ENCODE results near the gene CXorf65. TPM values are rescaled to one million over a fixed set of nuclear protein-coding genes. Genes with fewer than 3 reads are reported as not detected.
A peak's percentile ranks its signal among the peaks of the same experiment; 100 is the strongest.

CXorf65 gene
- total RNA-seq, 1 experiment from 2014 or later, result not detected

DNA sequence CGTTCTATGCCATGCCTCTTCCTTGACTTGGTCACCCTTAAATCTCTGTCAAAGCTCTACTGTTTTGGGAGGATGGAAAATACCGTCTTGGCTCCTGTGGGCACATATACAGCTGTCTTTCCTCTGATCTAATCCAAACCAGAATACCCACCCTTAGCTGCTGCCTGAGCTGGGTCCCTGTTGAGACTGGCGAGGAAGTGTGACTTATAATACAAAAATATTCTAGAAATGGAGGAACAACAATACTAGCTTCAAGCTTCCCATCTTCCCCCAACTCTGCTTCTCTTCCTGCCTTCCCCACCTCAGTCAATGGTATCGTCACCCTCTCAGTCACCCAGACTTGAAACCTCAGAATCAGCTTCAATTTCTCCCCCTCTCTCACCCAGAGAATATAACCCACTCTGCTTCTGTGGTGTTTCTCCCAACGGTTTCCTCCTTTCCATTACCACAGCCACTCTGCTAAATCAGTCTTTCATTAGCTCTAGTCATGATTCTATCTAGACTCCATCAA lies 5.4 kb upstream of the CXorf65 start:
- no peaks in the 10 kb centered on the region for H3K27me3 ChIP-seq (replicated peaks; ENCODE audit: control insufficient read depth, insufficient read depth, low read length)
- Mint-ChIP-seq H3K36me3 (ENCODE audit: insufficient read depth, unreplicated experiment) (peaks cover 6% of the 10 kb centered on the region), H3K27me3 (ENCODE audit: insufficient read depth, unreplicated experiment) (no peaks in the 10 kb centered on the region), H3K4me1 (ENCODE audit: low read depth, unreplicated experiment) (peaks cover 19% of the 10 kb centered on the region), H3K9me3 (ENCODE audit: unreplicated experiment) (no peaks in the 10 kb centered on the region), H3K27ac (ENCODE audit: unreplicated experiment) (peak overlapping the region; percentile 43), H3K4me3 (ENCODE audit: unreplicated experiment) (no peak overlapping the region)
- no peak overlapping the region for H3K4me3 ChIP-seq (ENCODE audit: low read depth, low read length)
- intact Hi-C loops (cut with micrococcal nuclease; ENCODE audit: unreplicated experiment), result no loop called here
- H3K4me1 ChIP-seq, result no peaks in the 10 kb centered on the region
- no peaks in the 10 kb centered on the region for H3K9me3 ChIP-seq
- no peaks in the 10 kb centered on the region for H3K36me3 ChIP-seq (ENCODE audit: control insufficient read depth, insufficient read depth, low read length)
- CTCF ChIA-PET, result interaction anchor here (0.8 kb wide), 1 partner anchor 9 kb away, joined by 3 read pairs; no protein-coding TSS in a partner anchor
- POLR2A ChIA-PET, result interaction anchor here (0.9 kb wide), 1 partner anchor 27 kb away, joined by 3 read pairs; no protein-coding TSS in a partner anchor
- TF ChIP-seq CTCF (IDR thresholded peaks at IDR 0.05; ENCODE audit: insufficient read depth in 1 of 2, low read depth in 1 of 2, low read length in 1 of 2, severe bottlenecking in 1 of 2, unreplicated experiment in 1 of 2), result no peak
- DNase-seq, result no peak
- TSS peak; percentile 41 for BruUV-seq (replicated peaks)

DNA sequence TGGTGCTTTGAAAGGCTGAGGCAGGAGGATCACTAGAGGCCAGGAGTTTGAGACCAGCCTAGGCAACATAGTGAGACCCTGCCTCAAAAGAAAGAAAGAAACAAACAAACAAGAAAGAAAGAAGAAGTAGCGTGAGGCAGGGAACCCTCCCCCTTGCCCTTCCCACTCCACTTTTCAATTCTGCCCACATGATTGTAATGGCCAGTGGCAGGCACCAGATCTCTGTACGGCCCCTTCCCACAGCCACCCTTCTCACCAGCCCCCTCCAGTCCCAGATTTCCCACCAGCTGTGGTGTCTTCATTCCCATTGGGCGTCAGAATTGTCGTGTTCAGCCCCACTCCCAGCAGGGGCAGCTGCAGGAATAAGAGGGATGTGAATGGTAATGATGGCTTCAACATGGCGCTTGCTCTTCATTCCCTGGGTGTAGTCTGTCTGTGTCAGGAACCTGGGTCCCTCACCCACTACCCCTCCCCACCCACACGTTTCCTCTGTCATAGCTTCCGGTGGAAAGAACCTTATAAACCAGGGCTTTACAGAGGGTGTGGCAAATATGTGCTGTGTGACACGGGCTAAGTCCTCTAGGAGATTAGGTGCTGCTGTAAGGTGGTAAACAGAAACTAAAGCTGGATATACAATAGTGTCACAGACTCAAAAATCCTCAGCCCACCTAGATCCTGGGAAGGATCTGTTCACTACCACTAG lies 4.8 kb upstream of the CXorf65 start, which contains the start of gene IL2RG:
Gene IL2RG (minus strand): TSS at position 437 of the 703 bp plus-strand sequence. CDS start 38 bp downstream, at position 399.
- peak; percentile 19 to 45 for DNase-seq
- TF ChIP-seq CTCF (IDR thresholded peaks at IDR 0.05; ENCODE audit: insufficient read depth in 1 of 2, low read depth in 1 of 2, low read length in 1 of 2, severe bottlenecking in 1 of 2, unreplicated experiment in 1 of 2), result no peak
- ChIA-PET CTCF (interaction anchor here (0.8 kb wide), 1 partner anchor 9 kb away, joined by 3 read pairs; no protein-coding TSS in a partner anchor), POLR2A (interaction anchor here (0.9 kb wide), 1 partner anchor 28 kb away, joined by 3 read pairs; no protein-coding TSS in a partner anchor)
- Mint-ChIP-seq H3K36me3 (ENCODE audit: insufficient read depth, unreplicated experiment) (peaks cover 6% of the 10 kb centered on the region), H3K4me1 (ENCODE audit: low read depth, unreplicated experiment) (peaks cover 19% of the 10 kb centered on the region), H3K27ac (ENCODE audit: unreplicated experiment) (peak within 1 kb of the TSS; percentile 71), H3K27me3 (ENCODE audit: insufficient read depth, unreplicated experiment) (no peaks in the 10 kb centered on the region), H3K4me3 (ENCODE audit: unreplicated experiment) (peak within 1 kb of the TSS; percentile 38), H3K9me3 (ENCODE audit: unreplicated experiment) (no peaks in the 10 kb centered on the region)
- Histone ChIP-seq H3K27me3 (replicated peaks; ENCODE audit: control insufficient read depth, insufficient read depth, low read length) (no peaks in the 10 kb centered on the region), H3K9me3 (no peaks in the 10 kb centered on the region), H3K4me1 (peaks cover 2% of the 10 kb centered on the region; the same call in 1 of the 2 replicates), H3K36me3 (ENCODE audit: control insufficient read depth, insufficient read depth, low read length) (no peaks in the 10 kb centered on the region), H3K4me3 (ENCODE audit: low read depth, low read length) (peak within 1 kb of the TSS; percentile 18; the same call in 1 of the 2 replicates)
- intact Hi-C loops (cut with micrococcal nuclease; ENCODE audit: unreplicated experiment), result no loop called here
- BruUV-seq (replicated peaks), result TSS peak; percentile 67

DNA sequence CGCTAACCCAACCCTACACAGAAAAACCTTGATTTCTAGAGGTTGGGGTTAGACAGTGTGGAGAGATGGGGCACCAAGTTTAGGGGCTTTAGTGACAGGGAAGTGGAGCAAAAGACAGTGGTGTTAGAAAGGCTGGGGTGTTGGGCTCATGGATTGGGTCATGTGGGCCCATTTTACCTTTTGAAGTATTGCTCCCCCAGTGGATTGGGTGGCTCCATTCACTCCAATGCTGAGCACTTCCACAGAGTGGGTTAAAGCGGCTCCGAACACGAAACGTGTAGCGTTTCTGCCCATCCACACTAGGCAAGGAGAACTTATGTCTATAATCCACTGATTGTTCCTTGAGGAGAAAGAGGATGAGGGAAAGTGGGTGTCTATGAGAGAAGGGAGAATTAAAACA lies 2.5 kb upstream of the CXorf65 start:
- intact Hi-C loops (cut with micrococcal nuclease; ENCODE audit: unreplicated experiment), result no loop called here
- Histone ChIP-seq H3K36me3 (ENCODE audit: control insufficient read depth, insufficient read depth, low read length) (no peaks in the 10 kb centered on the region), H3K27me3 (replicated peaks; ENCODE audit: control insufficient read depth, insufficient read depth, low read length) (no peaks in the 10 kb centered on the region), H3K9me3 (no peaks in the 10 kb centered on the region), H3K4me1 (peaks cover 9% of the 10 kb centered on the region), H3K4me3 (ENCODE audit: low read depth, low read length) (no peak overlapping the region)
- no peak overlapping the region for H3K4me3 Mint-ChIP-seq (ENCODE audit: unreplicated experiment)
- peaks cover 27% of the 10 kb centered on the region for H3K4me1 Mint-ChIP-seq (ENCODE audit: low read depth, unreplicated experiment)
- no peak for TF ChIP-seq CTCF (IDR thresholded peaks at IDR 0.05; ENCODE audit: insufficient read depth in 1 of 2, low read depth in 1 of 2, low read length in 1 of 2, severe bottlenecking in 1 of 2, unreplicated experiment in 1 of 2)
- peaks cover 6% of the 10 kb centered on the region for H3K36me3 Mint-ChIP-seq (ENCODE audit: insufficient read depth, unreplicated experiment)
- CTCF ChIA-PET, result no interaction called here
- H3K27ac Mint-ChIP-seq (ENCODE audit: unreplicated experiment), result no peak overlapping the region
- POLR2A ChIA-PET, result no interaction called here
- DNase-seq, result no peak
- no peaks in the 10 kb centered on the region for H3K9me3 Mint-ChIP-seq (ENCODE audit: unreplicated experiment)
- H3K27me3 Mint-ChIP-seq (ENCODE audit: insufficient read depth, unreplicated experiment), result no peaks in the 10 kb centered on the region
- BruUV-seq (replicated peaks), result no TSS peak
